Measurements from ENCODE around the gene ZNF490. TPM values are rescaled to one million over a fixed set of nuclear protein-coding genes. Genes with fewer than 3 reads are reported as not detected.

Gene ZNF490
- polyA plus RNA-seq, 3 donors, result 2.3 to 4.2 (median 2.7) TPM

GRCh38 chr19:12564016-12564664 lies 46.5 kb downstream of the ZNF490 start:
- Mint-ChIP-seq H3K9me3 (peaks cover 0 to 2% (median 0%) of the 10 kb centered on the region in 7 donors), H3K4me3 (no peak overlapping the region), H3K36me3 (no peaks in the 10 kb centered on the region), H3K27me3 (ENCODE audit: low read depth in 3 of 3) (peaks cover 2 to 8% (median 4%) of the 10 kb centered on the region in 3 donors), H3K4me1 (peaks cover 2% of the 10 kb centered on the region), H3K27ac (no peak overlapping the region)
- Histone ChIP-seq H3K9me3 (replicated peaks in 1 of 2; ENCODE audit: control insufficient read depth in 1 of 2, insufficient read depth in 1 of 2, low read length in 2 of 2) (no peaks in the 10 kb centered on the region), H3K9ac (ENCODE audit: insufficient read depth, low read length, poor library complexity, severe bottlenecking) (no peak overlapping the region), H3K27ac (ENCODE audit: low read depth in 1 of 2, low read length in 2 of 2) (no peak overlapping the region), H3K36me3 (replicated peaks in 1 of 2; ENCODE audit: control insufficient read depth in 1 of 2, insufficient read depth in 2 of 2, low read length in 2 of 2) (no peaks in the 10 kb centered on the region), H3K27me3 (ENCODE audit: control insufficient read depth in 2 of 2, insufficient read depth in 2 of 2, low read length in 2 of 2) (no peaks in the 10 kb centered on the region), H3K79me2 (ENCODE audit: insufficient read depth, low read length) (no peaks in the 10 kb centered on the region), H4K20me1 (ENCODE audit: insufficient read depth, low read length) (no peaks in the 10 kb centered on the region), H3K4me1 (ENCODE audit: control insufficient read depth in 1 of 2, insufficient read depth in 2 of 2, low read length in 2 of 2) (no peaks in the 10 kb centered on the region), H2AFZ (ENCODE audit: insufficient read depth, low read depth, low read length, poor library complexity, severe bottlenecking) (no peak overlapping the region), H3K4me3 (replicated peaks in 1 of 3; ENCODE audit: low read depth in 2 of 3, low read length in 3 of 3) (no peak overlapping the region), H3K4me2 (replicated peaks; ENCODE audit: extremely low read depth, low read length, poor library complexity, severe bottlenecking) (no peak overlapping the region)
- peak; percentile 66 to 72 (median 71) for DNase-seq
- 19% methylated on average over 17 of the region's 19 CpGs for WGBS (ENCODE audit: insufficient coverage)
- peak; percentile 95 for TF ChIP-seq CTCF (IDR thresholded peaks at IDR 0.05)
- intact Hi-C loops (cut with micrococcal nuclease), result loop anchor here (1.0 to 2.0 kb wide), 3 partner anchors 108 to 193 kb away; no protein-coding TSS in a partner anchor

- Mint-ChIP-seq H3K9me3 (peaks cover 0 to 8% (median 3%) of the 10 kb centered on the region in 7 donors), H3K27me3 (ENCODE audit: low read depth in 3 of 3) (peaks cover 0 to 8% (median 5%) of the 10 kb centered on the region in 3 donors), H3K27ac (no peak overlapping the region), H3K4me3 (peak overlapping the region in 1 of 2 donors; percentile 18), H3K36me3 (no peaks in the 10 kb centered on the region), H3K4me1 (peaks cover 13% of the 10 kb centered on the region)
- H4K20me1 ChIP-seq (ENCODE audit: insufficient read depth, low read length), result no peaks in the 10 kb centered on the region
- no peak for DNase-seq
- no peak for TF ChIP-seq CTCF (IDR thresholded peaks at IDR 0.05)
- H3K4me1 ChIP-seq (ENCODE audit: control insufficient read depth in 1 of 2, insufficient read depth in 2 of 2, low read length in 2 of 2), result peaks cover 10 to 12% of the 10 kb centered on the region in 2 donors
- H3K36me3 ChIP-seq (replicated peaks in 1 of 2; ENCODE audit: control insufficient read depth in 1 of 2, insufficient read depth in 2 of 2, low read length in 2 of 2), result no peaks in the 10 kb centered on the region
- H3K4me3 ChIP-seq (replicated peaks in 1 of 3; ENCODE audit: low read depth in 2 of 3, low read length in 3 of 3), result no peak overlapping the region
- no peak overlapping the region for H2AFZ ChIP-seq (ENCODE audit: insufficient read depth, low read depth, low read length, poor library complexity, severe bottlenecking)
- H3K9ac ChIP-seq (ENCODE audit: insufficient read depth, low read length, poor library complexity, severe bottlenecking), result no peak overlapping the region
- no peak overlapping the region for H3K4me2 ChIP-seq (replicated peaks; ENCODE audit: extremely low read depth, low read length, poor library complexity, severe bottlenecking)
- H3K9me3 ChIP-seq (replicated peaks in 1 of 2; ENCODE audit: control insufficient read depth in 1 of 2, insufficient read depth in 1 of 2, low read length in 2 of 2), result peaks cover 0 to 3% of the 10 kb centered on the region in 2 donors
- H3K27ac ChIP-seq (ENCODE audit: low read depth in 1 of 2, low read length in 2 of 2), result no peak overlapping the region
- 50% methylated on average over 39 of the region's 39 CpGs for WGBS (ENCODE audit: insufficient coverage)
- H3K27me3 ChIP-seq (ENCODE audit: control insufficient read depth in 2 of 2, insufficient read depth in 2 of 2, low read length in 2 of 2), result no peaks in the 10 kb centered on the region
- H3K79me2 ChIP-seq (ENCODE audit: insufficient read depth, low read length), result peaks cover 8% of the 10 kb centered on the region
- intact Hi-C loops (cut with micrococcal nuclease), result loop anchor here in 1 of 2 donors (10.0 kb wide), 1 partner anchor 59 kb away; the partner anchor contains the start of genes ZNF490 and ZNF791
Measured at GRCh38 chr19:12555456-12555930, 55.1 kb downstream of the ZNF490 start.
